ENCODE measurements around the gene MARCKS.
A peak's percentile ranks its signal among the peaks of the same experiment; 100 is the strongest.

Gene MARCKS, protein sequence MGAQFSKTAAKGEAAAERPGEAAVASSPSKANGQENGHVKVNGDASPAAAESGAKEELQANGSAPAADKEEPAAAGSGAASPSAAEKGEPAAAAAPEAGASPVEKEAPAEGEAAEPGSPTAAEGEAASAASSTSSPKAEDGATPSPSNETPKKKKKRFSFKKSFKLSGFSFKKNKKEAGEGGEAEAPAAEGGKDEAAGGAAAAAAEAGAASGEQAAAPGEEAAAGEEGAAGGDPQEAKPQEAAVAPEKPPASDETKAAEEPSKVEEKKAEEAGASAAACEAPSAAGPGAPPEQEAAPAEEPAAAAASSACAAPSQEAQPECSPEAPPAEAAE

DNA sequence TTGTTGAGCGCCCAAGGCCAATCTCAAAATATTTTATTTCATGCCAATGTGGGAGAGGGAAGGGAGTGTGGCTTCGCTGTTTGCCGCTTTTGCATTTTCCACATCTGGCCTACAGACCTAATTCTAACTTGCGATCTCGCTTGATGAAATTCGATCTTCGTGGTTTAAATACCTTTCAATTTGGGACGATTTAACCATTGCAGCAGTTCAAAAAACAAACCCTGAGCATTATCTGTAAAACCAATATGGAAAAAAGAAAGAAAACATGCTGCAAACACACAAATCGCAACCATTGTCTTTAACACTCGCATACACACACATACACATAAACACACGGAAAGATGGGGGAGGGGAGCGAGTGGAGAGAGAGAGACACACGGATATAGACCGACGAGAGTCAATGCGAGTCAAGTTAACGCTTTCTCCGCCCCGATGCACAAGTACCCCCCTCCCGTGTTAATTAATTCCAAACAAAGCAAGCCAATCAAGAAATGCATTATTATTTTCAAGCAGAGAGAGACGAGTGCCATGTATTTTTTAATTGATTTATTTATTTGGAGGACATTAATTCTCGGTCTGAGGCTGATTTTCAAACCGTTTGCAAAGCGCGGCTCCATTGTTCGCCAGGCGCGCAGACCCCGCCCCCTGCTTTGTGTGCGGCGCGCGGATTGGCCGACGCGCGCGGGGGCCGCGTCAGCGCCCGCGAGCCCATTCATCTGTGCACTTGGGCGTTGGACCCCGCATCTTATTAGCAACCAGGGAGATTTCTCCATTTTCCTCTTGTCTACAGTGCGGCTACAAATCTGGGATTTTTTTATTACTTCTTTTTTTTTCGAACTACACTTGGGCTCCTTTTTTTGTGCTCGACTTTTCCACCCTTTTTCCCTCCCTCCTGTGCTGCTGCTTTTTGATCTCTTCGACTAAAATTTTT lies at the start of gene MARCKS:
TSS of gene MARCKS (plus strand) at position 721 of the 931 bp plus-strand sequence. CDS start 401 bp downstream, outside the sequence.
- peak; percentile 5 for DNase-seq (ENCODE audit: low spot score)

DNA sequence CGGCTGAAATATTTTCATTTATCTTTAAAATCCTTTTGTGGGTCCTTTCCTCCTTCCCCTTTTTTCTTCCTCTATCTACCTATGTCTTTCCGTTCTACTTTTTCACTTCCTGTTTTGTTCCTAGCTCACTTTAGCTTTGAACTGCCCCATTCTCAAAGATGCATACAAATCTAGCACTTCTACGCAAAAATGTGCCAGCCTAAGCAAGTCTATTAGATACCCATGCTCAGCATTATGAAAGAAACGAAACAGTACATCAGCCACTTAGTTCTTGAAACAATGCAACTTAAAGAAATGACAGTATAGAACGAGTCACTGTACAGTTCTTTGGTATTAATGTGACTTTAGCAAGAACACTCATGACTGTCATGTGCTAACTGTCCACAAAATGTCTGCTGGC lies 47.3 kb upstream of the MARCKS start:
- DNase-seq (ENCODE audit: low spot score): no peak

DNA sequence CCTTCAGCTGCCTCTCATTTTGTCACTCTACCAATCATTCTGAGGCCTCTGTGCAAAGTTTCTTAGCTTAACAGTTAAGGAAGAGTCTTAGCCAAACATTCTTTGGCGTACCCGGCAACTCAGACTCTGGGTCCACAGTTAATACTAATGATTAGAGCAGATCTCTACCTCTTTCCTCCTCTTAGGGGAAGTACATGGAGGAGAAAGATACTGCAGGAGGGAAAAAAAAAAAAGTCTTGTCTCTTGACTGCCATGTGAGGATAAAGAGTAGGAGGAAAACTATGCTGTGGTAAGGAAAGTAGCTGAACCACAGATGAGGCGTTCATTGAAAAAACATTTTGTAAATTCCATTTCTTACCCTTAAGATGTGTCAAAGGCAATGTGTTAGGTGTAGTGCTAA lies 44.0 kb upstream of the MARCKS start:
- no peak for DNase-seq (ENCODE audit: low spot score)

DNA sequence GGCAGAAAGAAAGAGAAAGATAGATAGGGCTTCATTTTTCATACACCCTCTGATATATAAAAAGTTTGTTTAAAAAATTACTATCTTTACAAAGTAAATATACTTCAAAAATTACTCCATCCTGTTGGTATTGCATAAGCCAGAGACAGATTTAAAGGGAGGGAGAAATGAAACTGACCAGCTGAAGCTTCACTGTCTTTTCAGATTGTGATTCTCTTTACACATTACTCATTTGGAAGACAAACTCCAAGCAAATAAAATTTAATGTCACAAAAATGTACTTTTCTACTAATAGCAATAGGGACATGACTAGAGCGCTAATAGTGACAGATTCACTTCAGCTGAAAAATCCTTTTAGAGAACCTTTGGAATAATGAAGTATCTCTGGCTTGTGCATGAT lies 38.6 kb upstream of the MARCKS start:
- no peak for DNase-seq (ENCODE audit: low spot score)

DNA sequence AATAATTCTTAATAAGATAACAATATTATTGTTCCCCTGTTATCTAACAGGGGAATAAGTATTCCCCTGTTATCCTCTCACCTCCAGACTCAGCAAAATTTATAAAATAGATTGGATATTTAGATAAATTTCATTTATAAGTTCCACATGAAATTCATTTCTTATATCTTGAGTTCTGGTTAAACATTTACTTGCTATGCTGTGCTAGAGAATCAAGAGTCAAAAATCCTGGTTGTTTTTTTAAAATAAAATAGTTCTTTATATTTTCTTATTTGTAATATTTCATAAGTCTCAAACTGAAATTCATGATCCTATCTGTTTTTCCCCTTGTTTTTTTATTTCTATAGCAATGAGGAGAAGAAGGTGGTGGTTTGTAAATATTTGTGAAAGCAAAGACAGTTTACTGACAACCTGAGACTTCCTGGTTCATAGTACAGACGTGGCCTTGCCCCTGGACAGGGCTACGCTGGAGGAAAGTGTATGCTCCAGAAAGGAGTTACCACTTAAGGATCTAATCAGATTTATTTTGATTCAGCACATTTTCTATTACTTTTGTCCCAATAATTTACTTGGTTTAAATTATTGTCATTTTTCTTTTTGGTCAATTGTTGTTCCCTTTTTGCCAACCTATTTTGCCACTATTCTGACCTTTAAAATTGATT lies 37.8 kb upstream of the MARCKS start:
- DNase-seq (ENCODE audit: low spot score): no peak

DNA sequence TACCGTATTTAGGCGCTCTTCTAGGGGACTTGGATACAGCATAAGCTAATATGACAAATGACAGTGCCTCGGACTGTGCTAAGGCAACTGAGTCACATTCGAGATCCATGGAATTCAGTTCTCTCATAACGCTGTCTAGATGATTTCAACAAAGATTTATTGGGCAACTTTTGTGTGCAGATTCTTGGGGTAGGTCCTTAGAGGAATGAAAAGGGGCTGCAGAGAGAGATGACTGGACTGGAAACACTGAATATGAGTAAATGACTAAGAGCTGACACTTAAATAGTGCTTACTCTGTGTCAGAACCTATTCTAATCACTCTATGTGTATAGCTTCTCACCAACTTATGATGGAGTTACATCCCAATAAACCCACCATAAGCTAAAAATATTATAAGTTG lies 36.4 kb upstream of the MARCKS start:
- DNase-seq (ENCODE audit: low spot score): no peak

DNA sequence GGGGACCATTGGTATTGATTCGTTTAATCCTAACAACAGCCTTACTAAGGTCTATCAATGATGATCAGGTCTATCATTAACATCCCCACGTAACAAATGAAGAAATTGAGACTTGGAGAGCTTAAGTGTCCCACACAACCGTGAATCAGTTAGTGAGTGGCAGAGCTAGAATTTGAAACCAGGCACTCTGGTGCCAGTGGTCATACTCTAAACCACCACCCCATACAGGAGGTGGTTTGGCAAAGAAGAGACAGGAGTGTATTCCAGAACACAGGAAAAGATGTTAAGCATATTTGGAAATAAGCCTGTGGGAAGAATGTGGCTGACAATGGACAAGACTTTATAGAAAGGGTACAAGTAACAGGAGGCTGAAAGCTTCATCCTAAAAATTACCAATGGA lies 35.7 kb upstream of the MARCKS start:
- no peak for DNase-seq (ENCODE audit: low spot score)

DNA sequence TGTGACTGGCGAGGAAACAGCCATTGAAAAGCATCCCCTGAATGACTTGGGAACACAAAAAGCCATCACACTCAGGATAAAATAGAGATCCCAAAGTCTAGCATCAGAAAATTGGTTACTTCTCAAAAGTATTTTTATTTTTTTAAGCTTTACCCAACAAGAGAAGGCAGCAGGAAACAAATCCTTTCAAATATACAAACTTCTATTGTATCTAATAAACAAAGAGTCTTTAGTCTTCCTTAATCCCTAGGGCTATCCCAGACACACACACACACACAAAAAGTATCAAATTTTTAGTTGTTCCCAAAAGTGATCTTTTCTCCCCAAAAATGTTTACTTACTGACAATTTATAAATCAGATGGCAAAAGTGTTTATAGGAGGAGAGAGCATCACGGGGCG lies 33.2 kb upstream of the MARCKS start:
- DNase-seq (ENCODE audit: low spot score): no peak

DNA sequence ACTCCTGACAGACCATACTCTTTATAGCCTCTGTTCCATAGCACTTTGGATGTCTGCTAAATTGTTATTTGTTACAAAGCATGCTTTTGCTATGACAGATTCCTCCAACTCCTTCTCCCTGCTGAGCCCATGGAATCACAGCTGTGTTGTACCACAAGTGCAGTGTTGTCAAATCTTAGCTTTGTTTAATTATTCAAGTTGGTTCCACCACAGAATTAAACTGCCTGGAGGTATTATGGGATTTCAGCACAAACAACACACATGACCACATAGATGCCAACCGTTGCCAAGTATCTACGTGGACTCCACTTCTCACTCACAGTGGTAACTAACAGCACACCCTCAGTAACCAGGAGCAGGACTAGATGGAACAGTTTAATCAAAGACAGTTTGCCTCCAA lies 32.7 kb upstream of the MARCKS start:
- DNase-seq (ENCODE audit: low spot score): no peak

DNA sequence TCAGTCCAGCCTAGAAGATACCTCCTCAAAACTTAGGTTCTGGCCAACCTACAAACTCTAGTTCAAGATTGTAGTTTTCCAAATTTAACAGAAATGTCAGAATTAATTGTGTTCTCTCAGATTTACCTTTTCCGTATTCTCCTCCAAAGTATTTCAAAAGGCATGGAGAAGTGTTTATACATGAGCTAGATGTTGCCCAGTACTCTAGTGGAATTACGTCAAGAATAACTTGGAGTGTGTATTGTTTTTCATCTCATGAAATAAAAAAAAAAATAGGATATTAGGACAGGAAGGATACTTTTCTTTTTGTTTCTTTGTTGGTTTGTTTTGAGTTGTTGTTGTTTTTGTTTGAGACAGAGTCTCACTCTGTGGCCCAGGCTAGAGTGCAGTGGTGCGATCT lies 32.3 kb upstream of the MARCKS start:
- no peak for DNase-seq (ENCODE audit: low spot score)

DNA sequence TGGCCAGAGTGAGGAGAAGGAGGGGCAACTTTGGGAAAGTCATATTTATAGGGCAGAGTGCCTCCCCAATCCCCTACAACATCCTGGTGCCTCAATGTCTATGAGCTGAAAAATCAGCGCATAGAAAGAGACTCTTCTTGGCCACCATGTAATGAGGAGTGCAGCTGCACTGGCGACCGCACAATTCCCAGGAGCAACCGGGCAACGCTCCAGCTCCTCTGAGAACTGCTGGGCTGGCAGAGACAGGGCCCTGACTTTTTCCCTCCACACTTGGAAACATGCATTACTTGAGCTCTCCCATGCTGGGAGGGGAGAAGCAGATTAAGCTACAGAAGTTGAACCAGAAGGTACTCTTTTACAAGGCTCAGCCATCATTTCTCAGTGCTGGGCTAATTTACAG lies 31.4 kb upstream of the MARCKS start:
- DNase-seq (ENCODE audit: low spot score): no peak

DNA sequence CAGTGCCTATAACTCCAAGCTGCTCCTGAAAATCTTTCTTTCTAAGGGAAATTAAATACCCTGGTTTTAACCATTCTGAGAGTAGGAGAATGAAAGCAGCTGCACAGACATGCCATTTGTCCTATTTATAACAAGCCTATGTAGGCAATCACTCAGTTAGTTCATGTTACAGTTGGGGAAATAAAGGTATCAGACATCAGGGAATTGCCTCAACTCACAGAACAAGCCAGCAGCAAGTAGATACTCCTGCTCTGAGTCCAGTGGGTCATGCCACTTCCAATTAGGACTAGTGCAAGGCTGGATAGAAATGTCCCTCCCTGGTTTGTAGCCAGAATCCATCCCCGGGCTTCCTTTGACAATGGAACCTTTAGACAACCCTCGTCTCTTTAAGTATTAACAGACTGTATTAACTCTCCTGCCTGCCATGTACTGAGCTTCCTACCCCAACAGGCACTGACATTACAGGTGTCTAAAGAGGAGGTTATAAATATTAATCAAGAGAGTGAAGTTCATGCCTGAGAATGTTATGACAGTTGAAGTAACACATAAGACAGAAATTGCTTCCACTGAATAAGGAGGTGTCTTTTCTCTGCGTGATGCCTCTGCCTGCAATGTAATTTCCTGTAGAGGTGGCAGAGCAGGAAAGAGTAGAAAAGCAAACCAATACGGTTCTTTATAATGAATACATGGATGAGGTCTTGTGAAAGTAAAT lies 28.0 kb upstream of the MARCKS start:
- no peak for DNase-seq (ENCODE audit: low spot score)

DNA sequence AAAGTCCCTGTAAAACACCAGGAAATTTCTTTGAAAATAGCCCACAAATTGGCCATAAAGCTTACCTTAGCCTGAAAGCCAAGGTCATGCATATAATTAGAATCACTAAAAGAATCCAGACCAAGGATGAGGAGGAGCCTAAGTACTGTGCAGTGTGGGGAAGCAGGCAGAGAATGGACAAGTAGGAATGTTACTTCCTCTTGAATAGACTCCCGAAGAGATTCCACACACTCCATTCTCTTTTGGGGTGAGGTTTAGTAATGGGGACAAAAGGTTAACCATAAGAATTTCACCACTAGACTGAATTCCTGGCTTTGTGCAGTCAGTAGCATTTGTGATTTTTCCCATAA lies 27.5 kb upstream of the MARCKS start:
- no peak for DNase-seq (ENCODE audit: low spot score)

DNA sequence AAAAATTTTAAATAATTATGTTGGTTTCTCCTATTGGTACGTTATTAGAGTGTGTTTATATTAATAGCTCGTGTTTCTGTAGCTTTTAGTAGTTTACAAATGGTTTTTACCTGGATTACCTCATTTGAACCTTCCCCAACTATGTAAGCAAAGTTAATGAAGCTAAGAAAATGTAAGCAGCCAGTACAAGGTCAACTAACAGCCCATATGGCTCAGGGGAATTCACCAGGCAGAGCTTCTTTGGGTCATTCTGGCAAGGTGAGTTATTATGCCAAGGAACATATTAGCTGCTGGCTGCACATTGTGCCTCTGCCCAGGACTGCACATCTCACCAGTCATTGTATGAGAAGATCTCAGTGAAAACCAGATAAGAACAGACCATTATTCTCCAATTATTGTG lies 27.0 kb upstream of the MARCKS start:
- DNase-seq (ENCODE audit: low spot score): no peak

DNA sequence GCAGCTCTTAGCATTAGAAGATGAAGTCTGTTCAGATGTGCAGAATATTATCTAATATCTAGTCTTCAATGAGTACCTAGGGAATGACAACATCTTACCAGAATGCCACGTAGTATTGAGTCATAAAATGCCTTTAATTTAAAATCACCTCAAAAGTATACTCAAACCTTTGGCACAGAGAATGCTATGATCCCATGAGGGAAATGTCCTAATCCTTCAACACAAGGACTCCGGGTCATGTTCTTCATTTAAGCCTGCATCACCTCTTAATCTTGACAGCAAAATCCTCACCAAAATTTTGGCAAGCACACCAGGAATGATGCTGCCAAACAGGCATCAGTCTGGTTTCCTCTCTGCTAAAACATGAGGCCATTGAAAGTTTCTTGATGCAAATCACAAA lies 23.6 kb upstream of the MARCKS start:
- no peak for DNase-seq (ENCODE audit: low spot score)

DNA sequence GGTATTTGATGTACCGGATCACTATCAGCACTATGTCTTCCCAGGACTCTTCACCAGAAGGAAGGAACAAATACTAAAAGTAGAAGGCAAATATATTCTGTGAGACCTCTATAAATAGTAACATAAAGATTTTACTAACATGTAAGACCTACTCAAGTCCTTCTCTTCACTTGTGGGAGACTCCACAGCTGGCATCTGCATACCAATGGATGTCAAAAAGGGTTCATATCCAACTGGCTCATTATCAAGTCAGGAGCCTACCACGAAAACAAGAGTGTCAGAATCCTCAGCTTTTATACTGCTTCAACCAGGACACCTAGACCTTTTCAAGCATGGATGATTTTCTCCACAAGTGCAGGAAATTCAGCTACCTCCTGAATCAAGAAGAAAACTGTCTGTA lies 20.0 kb upstream of the MARCKS start:
- no peak for DNase-seq (ENCODE audit: low spot score)

DNA sequence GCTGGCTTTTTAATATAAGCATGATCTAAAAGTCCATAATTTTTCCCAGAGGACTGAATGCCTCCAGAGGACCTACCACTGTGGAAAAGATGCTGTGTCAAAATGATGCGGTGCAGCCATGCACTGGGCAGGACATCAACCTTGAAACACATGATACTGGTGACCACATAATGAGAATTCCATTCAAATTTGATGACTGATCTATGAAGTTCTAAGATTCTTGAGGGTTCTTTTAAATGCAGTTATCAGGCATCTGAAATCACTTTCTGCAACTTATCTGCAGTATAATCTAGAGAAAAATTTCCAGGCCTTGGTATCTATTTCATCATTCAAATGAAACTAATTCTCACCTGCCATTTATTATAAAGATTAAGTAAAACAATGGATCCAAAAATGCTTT lies 15.0 kb upstream of the MARCKS start:
- DNase-seq (ENCODE audit: low spot score): no peak

DNA sequence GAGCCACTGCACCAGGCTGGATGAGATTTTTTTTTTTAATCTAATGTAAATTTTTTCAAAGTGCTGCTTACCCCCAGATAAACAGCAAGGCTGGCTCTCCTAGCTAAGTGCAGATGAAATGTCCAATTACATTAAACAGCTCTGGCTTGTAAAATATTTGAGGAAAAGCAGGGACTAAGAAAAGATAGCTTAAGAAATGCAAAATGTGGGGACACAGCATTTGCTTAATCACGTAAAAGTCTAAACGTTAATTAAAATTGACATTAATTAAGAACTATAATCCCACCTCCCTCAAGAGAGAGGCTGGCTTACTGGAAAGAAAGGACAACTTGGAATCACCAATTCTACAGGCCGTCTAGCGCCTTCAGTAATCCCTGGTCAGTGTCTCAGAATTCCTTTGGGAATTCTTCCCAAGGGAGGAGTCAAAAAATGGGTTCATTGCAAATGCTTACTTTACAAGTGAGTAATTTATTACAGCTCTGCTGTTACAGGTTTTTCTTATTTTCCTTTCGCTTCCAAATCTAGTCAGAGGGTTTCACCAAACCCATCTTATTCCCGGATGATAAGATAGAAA lies 13.6 kb upstream of the MARCKS start:
- no peak for DNase-seq (ENCODE audit: low spot score)

DNA sequence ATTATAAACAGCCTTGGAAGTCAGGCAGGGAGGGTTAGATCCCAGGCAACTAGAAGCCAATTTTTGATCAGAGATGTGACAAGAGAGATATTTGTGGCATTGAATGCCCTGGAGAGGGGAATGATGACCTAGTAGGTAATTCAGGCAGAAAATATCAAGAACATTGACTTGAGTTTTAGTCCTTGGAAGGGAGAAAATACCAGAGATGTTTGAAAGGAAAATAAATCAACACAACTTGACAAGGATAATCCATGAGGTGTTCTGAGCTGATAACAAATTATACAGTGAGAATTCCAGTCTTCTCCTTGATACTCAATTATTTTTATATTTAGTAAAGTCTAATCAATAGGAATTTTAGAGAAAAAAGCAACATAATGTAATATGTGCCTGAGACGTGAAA lies 10.6 kb upstream of the MARCKS start:
- DNase-seq (ENCODE audit: low spot score): no peak

DNA sequence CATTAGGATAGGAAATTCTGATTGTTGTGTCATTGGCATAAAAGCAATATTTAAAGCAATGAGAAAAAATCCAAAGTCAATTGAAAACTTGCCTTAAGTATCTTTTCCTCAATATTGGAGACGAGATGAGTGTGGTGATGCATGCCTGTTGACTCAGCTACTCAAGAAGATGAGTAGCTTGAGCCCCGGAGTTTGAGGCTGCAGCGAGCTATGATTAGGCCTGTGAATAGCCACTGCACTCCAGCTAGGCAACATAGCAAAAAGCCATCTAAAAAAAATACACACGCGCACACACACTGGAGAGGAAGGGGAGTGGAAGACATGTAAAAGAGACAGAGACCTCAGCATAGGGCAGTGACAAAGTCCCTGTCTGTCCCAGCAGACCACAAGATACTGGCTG lies 9.7 kb upstream of the MARCKS start:
- DNase-seq (ENCODE audit: low spot score): no peak

DNA sequence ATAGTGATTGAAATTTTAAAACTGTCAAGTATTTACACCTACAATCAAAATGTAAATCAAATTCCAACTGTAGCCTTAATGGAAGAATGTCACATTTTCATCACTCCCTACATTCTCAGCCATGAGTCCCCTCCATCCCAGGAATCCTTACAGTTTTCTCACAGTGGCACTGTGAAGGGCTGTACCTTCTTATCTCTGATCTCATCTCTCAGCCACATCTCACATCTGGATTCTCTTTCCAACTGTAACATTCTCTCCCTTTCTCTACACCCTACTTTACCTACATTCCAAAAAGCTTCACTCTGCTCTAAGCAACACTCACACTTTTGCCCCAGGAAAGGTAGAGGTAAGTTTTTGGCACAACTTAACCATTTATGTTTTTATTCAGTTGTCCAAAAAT lies 8.9 kb upstream of the MARCKS start:
- DNase-seq (ENCODE audit: low spot score): no peak

DNA sequence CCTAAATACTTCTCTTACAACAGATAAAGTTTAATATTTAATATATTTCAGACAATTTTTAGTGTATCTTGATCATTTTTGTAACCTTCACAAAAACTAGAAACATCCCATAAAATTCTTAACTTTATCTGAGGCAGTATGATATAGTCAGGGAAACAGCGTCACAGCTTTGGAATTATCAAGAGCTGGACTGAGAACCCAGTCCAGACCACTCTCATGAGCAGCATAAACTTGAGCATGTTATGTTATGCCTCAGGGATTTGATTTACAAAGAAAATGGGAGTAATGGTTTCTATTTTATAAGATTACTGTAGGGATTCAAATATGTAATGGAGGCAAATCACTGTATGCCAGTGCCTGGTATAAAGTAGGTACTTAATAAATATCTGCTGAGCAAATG lies 8.3 kb upstream of the MARCKS start:
- DNase-seq (ENCODE audit: low spot score): no peak

Data from hematopoietic multipotent progenitor cell treated with erythropoietin and hydrocortisone succinate and interleukin-3 and kit ligand, for 15 days (in vitro differentiated cells).